ENCODE measurements around the gene PLIN4.

Gene PLIN4

GRCh38 chr19:4522291-4523002 is 4.2 kb upstream of the PLIN4 start:
- Histone ChIP-seq H3K9me3 (ENCODE audit: low read depth, low read length) (no peaks in the 10 kb centered on the region), H3K9ac (ENCODE audit: insufficient read length) (no peak overlapping the region), H3K36me3 (ENCODE audit: insufficient read depth, low read length) (no peaks in the 10 kb centered on the region), H3K27ac (no peak overlapping the region), H3K4me3 (no peak overlapping the region)
- TF ChIP-seq EZH2 (IDR thresholded peaks at IDR 0.05), result no peak
- TF ChIP-seq POLR2AphosphoS5 (IDR thresholded peaks at IDR 0.05; ENCODE audit: borderline replicate concordance, low read depth, low read length), result no peak
- TF ChIP-seq FOXP2 (optimal IDR thresholded peaks at IDR 0.05; ENCODE audit: control extremely low read depth, extremely low read length, insufficient read depth), result no peak
- no peak for DNase-seq (ENCODE audit: low read depth, low spot score)

- DNase-seq (ENCODE audit: low read depth, low spot score), result no peak
- no peak overlapping the region for H3K27ac ChIP-seq
- no peaks in the 10 kb centered on the region for H3K9me3 ChIP-seq (ENCODE audit: low read depth, low read length)
- H3K36me3 ChIP-seq (ENCODE audit: insufficient read depth, low read length), result no peaks in the 10 kb centered on the region
- no peak overlapping the region for H3K4me3 ChIP-seq
- H3K9ac ChIP-seq (ENCODE audit: insufficient read length), result no peak overlapping the region
- TF ChIP-seq POLR2AphosphoS5 (IDR thresholded peaks at IDR 0.05; ENCODE audit: borderline replicate concordance, low read depth, low read length) (no peak), EZH2 (IDR thresholded peaks at IDR 0.05) (no peak), FOXP2 (optimal IDR thresholded peaks at IDR 0.05; ENCODE audit: control extremely low read depth, extremely low read length, insufficient read depth) (no peak)
These were observed 3.6 kb upstream of the PLIN4 start for GRCh38 chr19:4521888-4522242.

GRCh38 chr19:4521170-4521887 is 3.0 kb upstream of the PLIN4 start:
- no peaks in the 10 kb centered on the region for H3K36me3 ChIP-seq (ENCODE audit: insufficient read depth, low read length)
- DNase-seq (ENCODE audit: low read depth, low spot score), result no peak
- H3K27ac ChIP-seq, result no peak overlapping the region
- no peaks in the 10 kb centered on the region for H3K9me3 ChIP-seq (ENCODE audit: low read depth, low read length)
- TF ChIP-seq FOXP2 (optimal IDR thresholded peaks at IDR 0.05; ENCODE audit: control extremely low read depth, extremely low read length, insufficient read depth) (no peak), POLR2AphosphoS5 (IDR thresholded peaks at IDR 0.05; ENCODE audit: borderline replicate concordance, low read depth, low read length) (no peak), EZH2 (IDR thresholded peaks at IDR 0.05) (no peak)
- no peak overlapping the region for H3K9ac ChIP-seq (ENCODE audit: insufficient read length)
- no peak overlapping the region for H3K4me3 ChIP-seq

- no peak overlapping the region for H3K27ac ChIP-seq
- no peak overlapping the region for H3K4me3 ChIP-seq
- no peak overlapping the region for H3K9ac ChIP-seq (ENCODE audit: insufficient read length)
These were observed 1.4 kb upstream of the PLIN4 start for GRCh38 chr19:4519521-4520277.

GRCh38 chr19:4519172-4519496 is 848 bp upstream of the PLIN4 start:
- TF ChIP-seq FOXP2 (optimal IDR thresholded peaks at IDR 0.05; ENCODE audit: control extremely low read depth, extremely low read length, insufficient read depth) (no peak), POLR2AphosphoS5 (IDR thresholded peaks at IDR 0.05; ENCODE audit: borderline replicate concordance, low read depth, low read length) (no peak), EZH2 (IDR thresholded peaks at IDR 0.05) (no peak)
- Histone ChIP-seq H3K4me3 (no peak overlapping the region), H3K27ac (no peak overlapping the region), H3K9me3 (ENCODE audit: low read depth, low read length) (no peaks in the 10 kb centered on the region), H3K36me3 (ENCODE audit: insufficient read depth, low read length) (no peaks in the 10 kb centered on the region), H3K9ac (ENCODE audit: insufficient read length) (no peak overlapping the region)
- DNase-seq (ENCODE audit: low read depth, low spot score), result no peak

More at GRCh38 chr19:4519521-4520277, 1.4 kb upstream of the PLIN4 start:
- no peak for DNase-seq (ENCODE audit: low read depth, low spot score)
- Histone ChIP-seq H3K9me3 (ENCODE audit: low read depth, low read length) (no peaks in the 10 kb centered on the region), H3K36me3 (ENCODE audit: insufficient read depth, low read length) (no peaks in the 10 kb centered on the region)
- TF ChIP-seq POLR2AphosphoS5 (IDR thresholded peaks at IDR 0.05; ENCODE audit: borderline replicate concordance, low read depth, low read length) (no peak), FOXP2 (optimal IDR thresholded peaks at IDR 0.05; ENCODE audit: control extremely low read depth, extremely low read length, insufficient read depth) (no peak), EZH2 (IDR thresholded peaks at IDR 0.05) (no peak)

- TF ChIP-seq POLR2AphosphoS5 (IDR thresholded peaks at IDR 0.05; ENCODE audit: borderline replicate concordance, low read depth, low read length) (no peak), FOXP2 (optimal IDR thresholded peaks at IDR 0.05; ENCODE audit: control extremely low read depth, extremely low read length, insufficient read depth) (no peak), EZH2 (IDR thresholded peaks at IDR 0.05) (no peak)
These were observed 732 bp downstream of the PLIN4 start for GRCh38 chr19:4517451-4518057.

GRCh38 chr19:4516939-4517300 is 1.4 kb downstream of the PLIN4 start:
- H3K9me3 ChIP-seq (ENCODE audit: low read depth, low read length), result no peaks in the 10 kb centered on the region

More at GRCh38 chr19:4517451-4518057, 732 bp downstream of the PLIN4 start:
- Histone ChIP-seq H3K36me3 (ENCODE audit: insufficient read depth, low read length) (no peaks in the 10 kb centered on the region), H3K27ac (no peak overlapping the region), H3K9me3 (ENCODE audit: low read depth, low read length) (no peaks in the 10 kb centered on the region), H3K9ac (ENCODE audit: insufficient read length) (no peak overlapping the region), H3K4me3 (no peak overlapping the region)
- DNase-seq (ENCODE audit: low read depth, low spot score), result no peak

More at GRCh38 chr19:4516939-4517300, 1.4 kb downstream of the PLIN4 start:
- DNase-seq (ENCODE audit: low read depth, low spot score), result no peak
- Histone ChIP-seq H3K36me3 (ENCODE audit: insufficient read depth, low read length) (no peaks in the 10 kb centered on the region), H3K4me3 (no peak overlapping the region), H3K9ac (ENCODE audit: insufficient read length) (no peak overlapping the region), H3K27ac (no peak overlapping the region)
- TF ChIP-seq POLR2AphosphoS5 (IDR thresholded peaks at IDR 0.05; ENCODE audit: borderline replicate concordance, low read depth, low read length), result no peak
- no peak for TF ChIP-seq FOXP2 (optimal IDR thresholded peaks at IDR 0.05; ENCODE audit: control extremely low read depth, extremely low read length, insufficient read depth)
- TF ChIP-seq EZH2 (IDR thresholded peaks at IDR 0.05), result no peak

All from SK-N-MC (cell line).